ENCODE data around the gene MRPL46. TPM values are rescaled to one million over a fixed set of nuclear protein-coding genes. Genes with fewer than 3 reads are reported as not detected.

MRPL46 gene
- total and polyA plus RNA-seq, 9 of the 15 experiments (the other 6 are each of a cell fraction or from before 2014, with no cell fraction given), result 41.2 to 72.2 (median 49.8) TPM

DNA sequence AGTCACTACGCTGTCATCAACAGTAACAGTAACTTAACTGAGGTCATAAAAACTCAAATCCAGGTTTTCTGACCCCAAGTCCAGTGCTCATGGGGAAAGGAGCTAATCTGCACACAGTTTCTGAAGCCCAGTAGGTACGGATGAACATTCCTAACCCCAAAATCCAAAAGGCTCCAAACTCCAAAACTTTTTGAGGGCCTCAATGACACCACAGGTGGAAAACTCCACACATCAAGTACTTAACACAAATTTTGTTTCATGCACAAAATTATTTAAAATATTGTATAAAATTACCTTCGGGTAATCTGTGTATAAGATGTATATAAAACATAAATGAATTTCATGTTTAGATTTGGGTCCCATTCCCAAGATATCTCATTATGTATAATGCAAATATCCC lies 10.5 kb downstream of the MRPL46 start (continued):
- TF ChIP-seq, protein P1, sequence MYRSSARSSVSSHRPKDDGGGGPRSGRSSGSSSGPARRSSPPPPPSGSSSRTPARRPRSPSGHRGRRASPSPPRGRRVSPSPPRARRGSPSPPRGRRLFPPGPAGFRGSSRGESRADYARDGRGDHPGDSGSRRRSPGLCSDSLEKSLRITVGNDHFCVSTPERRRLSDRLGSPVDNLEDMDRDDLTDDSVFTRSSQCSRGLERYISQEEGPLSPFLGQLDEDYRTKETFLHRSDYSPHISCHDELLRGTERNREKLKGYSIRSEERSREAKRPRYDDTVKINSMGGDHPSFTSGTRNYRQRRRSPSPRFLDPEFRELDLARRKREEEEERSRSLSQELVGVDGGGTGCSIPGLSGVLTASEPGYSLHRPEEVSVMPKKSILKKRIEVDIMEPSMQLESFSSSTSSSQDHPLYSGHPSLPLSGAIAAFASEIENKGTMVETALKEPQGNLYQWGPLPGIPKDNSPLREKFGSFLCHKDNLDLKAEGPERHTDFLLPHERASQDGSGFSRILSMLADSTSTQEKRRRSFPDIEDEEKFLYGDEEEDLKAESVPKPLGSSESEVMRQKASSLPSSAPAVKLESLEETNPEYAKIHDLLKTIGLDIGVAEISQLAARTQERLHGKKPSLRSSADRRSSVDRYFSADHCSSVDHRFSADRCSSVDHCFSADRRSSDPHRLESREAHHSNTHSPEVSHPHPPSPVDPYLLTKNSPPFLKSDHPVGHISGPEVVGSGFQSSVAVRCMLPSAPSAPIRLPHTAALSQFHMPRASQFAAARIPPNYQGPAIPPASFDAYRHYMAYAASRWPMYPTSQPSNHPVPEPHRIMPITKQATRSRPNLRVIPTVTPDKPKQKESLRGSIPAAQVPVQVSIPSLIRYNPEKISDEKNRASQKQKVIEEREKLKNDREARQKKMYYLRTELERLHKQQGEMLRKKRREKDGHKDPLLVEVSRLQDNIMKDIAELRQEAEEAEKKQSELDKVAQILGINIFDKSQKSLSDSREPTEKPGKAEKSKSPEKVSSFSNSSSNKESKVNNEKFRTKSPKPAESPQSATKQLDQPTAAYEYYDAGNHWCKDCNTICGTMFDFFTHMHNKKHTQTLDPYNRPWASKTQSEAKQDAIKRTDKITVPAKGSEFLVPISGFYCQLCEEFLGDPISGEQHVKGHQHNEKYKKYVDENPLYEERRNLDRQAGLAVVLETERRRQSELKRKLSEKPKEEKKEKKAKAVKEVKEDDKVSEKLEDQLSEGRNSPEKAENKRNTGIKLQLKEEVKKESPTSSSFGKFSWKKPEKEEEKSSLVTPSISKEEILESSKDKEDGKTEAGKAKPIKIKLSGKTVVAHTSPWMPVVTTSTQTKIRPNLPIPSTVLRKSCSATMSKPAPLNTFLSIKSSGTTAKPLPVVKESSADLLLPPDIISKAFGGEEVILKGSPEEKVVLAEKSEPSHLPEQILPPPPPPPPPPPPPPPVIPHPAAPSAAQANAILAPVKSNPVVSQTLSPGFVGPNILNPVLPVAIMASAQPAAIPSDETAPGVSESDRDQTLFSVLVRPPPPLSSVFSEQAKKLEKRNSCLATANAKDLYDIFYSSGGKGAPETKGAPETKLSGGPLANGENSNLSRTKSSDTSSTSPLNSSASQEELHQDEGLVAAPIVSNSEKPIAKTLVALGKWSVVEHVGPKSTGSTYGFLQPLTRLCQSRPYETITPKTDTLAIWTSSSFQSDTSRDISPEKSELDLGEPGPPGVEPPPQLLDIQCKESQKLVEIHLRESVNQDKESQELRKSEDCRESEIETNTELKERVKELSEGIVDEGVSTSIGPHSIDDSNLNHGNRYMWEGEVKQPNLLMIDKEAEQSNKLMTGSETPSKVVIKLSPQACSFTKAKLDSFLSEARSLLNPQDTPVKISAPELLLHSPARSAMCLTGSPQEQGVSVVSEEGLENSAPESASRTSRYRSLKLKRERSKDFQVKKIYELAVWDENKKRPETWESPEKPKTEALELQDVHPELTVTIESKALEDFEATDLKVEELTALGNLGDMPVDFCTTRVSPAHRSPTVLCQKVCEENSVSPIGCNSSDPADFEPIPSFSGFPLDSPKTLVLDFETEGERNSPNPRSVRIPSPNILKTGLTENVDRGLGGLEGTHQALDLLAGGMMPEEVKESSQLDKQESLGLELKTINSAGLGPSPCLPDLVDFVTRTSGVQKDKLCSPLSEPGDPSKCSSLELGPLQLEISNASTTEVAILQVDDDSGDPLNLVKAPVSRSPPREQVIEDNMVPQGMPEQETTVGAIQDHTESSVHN (IDR thresholded peaks at IDR 0.05; ENCODE audit: borderline replicate concordance in 1 of 2, low read depth in 1 of 2), result no peak
- TF ChIP-seq, protein P2, sequence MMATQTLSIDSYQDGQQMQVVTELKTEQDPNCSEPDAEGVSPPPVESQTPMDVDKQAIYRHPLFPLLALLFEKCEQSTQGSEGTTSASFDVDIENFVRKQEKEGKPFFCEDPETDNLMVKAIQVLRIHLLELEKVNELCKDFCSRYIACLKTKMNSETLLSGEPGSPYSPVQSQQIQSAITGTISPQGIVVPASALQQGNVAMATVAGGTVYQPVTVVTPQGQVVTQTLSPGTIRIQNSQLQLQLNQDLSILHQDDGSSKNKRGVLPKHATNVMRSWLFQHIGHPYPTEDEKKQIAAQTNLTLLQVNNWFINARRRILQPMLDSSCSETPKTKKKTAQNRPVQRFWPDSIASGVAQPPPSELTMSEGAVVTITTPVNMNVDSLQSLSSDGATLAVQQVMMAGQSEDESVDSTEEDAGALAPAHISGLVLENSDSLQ (IDR thresholded peaks at IDR 0.05), result no peak
- TF ChIP-seq ZNF140 (CRISPR knock-in tag; IDR thresholded peaks at IDR 0.05) (no peak), NFATC3 (IDR thresholded peaks at IDR 0.05) (no peak), ZBTB34 (CRISPR knock-in tag; IDR thresholded peaks at IDR 0.05) (no peak), HCFC1 (IDR thresholded peaks at IDR 0.05; ENCODE audit: low read depth, low read length) (no peak)
- TF ChIP-seq, protein P3, sequence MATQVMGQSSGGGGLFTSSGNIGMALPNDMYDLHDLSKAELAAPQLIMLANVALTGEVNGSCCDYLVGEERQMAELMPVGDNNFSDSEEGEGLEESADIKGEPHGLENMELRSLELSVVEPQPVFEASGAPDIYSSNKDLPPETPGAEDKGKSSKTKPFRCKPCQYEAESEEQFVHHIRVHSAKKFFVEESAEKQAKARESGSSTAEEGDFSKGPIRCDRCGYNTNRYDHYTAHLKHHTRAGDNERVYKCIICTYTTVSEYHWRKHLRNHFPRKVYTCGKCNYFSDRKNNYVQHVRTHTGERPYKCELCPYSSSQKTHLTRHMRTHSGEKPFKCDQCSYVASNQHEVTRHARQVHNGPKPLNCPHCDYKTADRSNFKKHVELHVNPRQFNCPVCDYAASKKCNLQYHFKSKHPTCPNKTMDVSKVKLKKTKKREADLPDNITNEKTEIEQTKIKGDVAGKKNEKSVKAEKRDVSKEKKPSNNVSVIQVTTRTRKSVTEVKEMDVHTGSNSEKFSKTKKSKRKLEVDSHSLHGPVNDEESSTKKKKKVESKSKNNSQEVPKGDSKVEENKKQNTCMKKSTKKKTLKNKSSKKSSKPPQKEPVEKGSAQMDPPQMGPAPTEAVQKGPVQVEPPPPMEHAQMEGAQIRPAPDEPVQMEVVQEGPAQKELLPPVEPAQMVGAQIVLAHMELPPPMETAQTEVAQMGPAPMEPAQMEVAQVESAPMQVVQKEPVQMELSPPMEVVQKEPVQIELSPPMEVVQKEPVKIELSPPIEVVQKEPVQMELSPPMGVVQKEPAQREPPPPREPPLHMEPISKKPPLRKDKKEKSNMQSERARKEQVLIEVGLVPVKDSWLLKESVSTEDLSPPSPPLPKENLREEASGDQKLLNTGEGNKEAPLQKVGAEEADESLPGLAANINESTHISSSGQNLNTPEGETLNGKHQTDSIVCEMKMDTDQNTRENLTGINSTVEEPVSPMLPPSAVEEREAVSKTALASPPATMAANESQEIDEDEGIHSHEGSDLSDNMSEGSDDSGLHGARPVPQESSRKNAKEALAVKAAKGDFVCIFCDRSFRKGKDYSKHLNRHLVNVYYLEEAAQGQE (IDR thresholded peaks at IDR 0.05; ENCODE audit: borderline replicate concordance), result no peak
- TF ChIP-seq, protein P3 (CRISPR knock-in tag; IDR thresholded peaks at IDR 0.05; ENCODE audit: low read depth), result no peak

Measured in K562 (cell line).